Activated CD8-positive, alpha-beta memory T cell treated with anti-CD3 and anti-CD28 coated beads, Interleukin-2, amount 10 ng/mL, durations not matched to agents 7 days and 5 days (primary cell): ENCODE measurements around the gene DDX23. TPM values are rescaled to one million over a fixed set of nuclear protein-coding genes. Genes with fewer than 3 reads are reported as not detected.

ENCODE experiments used
- ATAC-seq: fragments of 150-1000 bp; cut with Tn5 transposase; one replicate; pipeline ENCODE4 v1.10.0; 2021; ENCODE audit warnings: moderate library complexity
- CTCF ChIA-PET: fragments of 350-600 bp; sonication (Branson Sonifier 250); formaldehyde crosslinking; loops from one replicate; lab custom pipeline; 2021; ENCODE audit warnings: antibody characterized with exemption; lab: Charles Lee
- DNase-seq: peaks from one replicate; pipeline ENCODE4 v3.0.0-alpha.2; 2020
- H3K27ac Mint-ChIP-seq: one replicate; pipeline ENCODE4 v1.8.0; 2021; ENCODE audit warnings: mild to moderate bottlenecking, mixed read lengths
- H3K27me3 Mint-ChIP-seq: one replicate; pipeline ENCODE4 v1.8.0; 2021; ENCODE audit warnings: mixed read lengths
- H3K36me3 Mint-ChIP-seq: one replicate; pipeline ENCODE4 v1.8.0; 2021; ENCODE audit warnings: mild to moderate bottlenecking, mixed read lengths
- H3K4me1 Mint-ChIP-seq: one replicate; pipeline ENCODE4 v1.8.0; 2021; ENCODE audit warnings: mixed read lengths
- H3K4me3 Mint-ChIP-seq: one replicate; pipeline ENCODE4 v1.8.0; 2021; ENCODE audit warnings: mild to moderate bottlenecking, moderate library complexity, mixed read lengths
- H3K9me3 Mint-ChIP-seq: one replicate; pipeline ENCODE4 v1.8.0; 2022; ENCODE audit warnings: low read depth, mixed read lengths
- total RNA-seq, 2 experiments: library from RNA; stranded (reverse); gene quantifications; one replicate each; pipeline ENCODE4 v1.2.3, GENCODE V29; 2021

DDX23 gene
- total RNA-seq: 100 to 1,000 TPM; 146 to 157 TPM

- H3K9me3 Mint-ChIP-seq: no peaks in the 10 kb centered on the region
- DNase-seq (peak; percentile 97), ATAC-seq (peak; percentile 94)
- H3K4me3 Mint-ChIP-seq: peak within 1 kb of the TSS; percentile 96
- H3K36me3 Mint-ChIP-seq: peaks cover 16% of the 10 kb centered on the region
- peaks cover 33% of the 10 kb centered on the region for H3K4me1 Mint-ChIP-seq
- H3K27me3 Mint-ChIP-seq: no peaks in the 10 kb centered on the region
- CTCF ChIA-PET: interaction anchor here (0.7 to 12.7 kb wide), 39 partner anchors 9 to 414 kb away, joined by 3 to 211 read pairs (median 6); partner anchors contain the start of genes ARF3, DDN, FKBP11 and PRKAG1
- H3K27ac Mint-ChIP-seq: peak within 1 kb of the TSS; percentile 97
Observed at GRCh38 chr12:48851883-48852733, at the start of gene DDX23. TSS of gene DDX23 (minus strand) at chr12:48852163. CDS start at chr12:48845782, 6,381 bp downstream.

- Mint-ChIP-seq H3K9me3 (no peaks in the 10 kb centered on the region), H3K27ac (no peak overlapping the region)
- CTCF ChIA-PET: interaction anchor here (0.8 to 8.3 kb wide), 12 partner anchors 10 to 95 kb away, joined by 3 to 82 read pairs (median 5); partner anchors contain the start of genes DDX23, RND1 and WNT1
Observed at GRCh38 chr12:48901278-48901677, 49.3 kb upstream of the DDX23 start.

DNA sequence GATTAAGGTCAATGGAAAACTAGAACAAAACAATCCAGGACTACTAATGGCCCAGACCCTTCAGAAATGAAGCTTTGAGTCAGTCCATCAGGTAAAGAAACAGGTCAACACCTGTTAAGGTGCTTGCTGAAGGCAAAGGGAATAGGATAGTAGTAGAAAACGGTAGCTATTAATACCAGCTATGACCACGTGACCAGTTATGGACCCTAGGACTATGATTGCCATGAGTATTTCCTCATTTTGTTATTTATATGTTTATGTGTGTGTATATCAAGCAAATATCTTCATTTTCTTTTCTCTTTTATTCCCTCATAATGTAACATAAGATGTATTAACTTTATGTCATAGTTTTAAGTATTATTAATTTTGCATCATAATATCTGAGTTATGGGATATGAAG lies 47.7 kb upstream of the DDX23 start:
- Mint-ChIP-seq H3K4me3 (no peak overlapping the region), H3K36me3 (no peaks in the 10 kb centered on the region), H3K9me3 (no peaks in the 10 kb centered on the region), H3K27me3 (peaks cover 16% of the 10 kb centered on the region), H3K4me1 (peaks cover 18% of the 10 kb centered on the region), H3K27ac (no peak overlapping the region)
- DNase-seq (no peak), ATAC-seq (no peak)
- CTCF ChIA-PET: interaction anchor here (0.6 to 8.3 kb wide), 7 partner anchors 9 to 89 kb away, joined by 3 to 82 read pairs (median 9); partner anchors contain the start of genes DDX23 and RND1

More at GRCh38 chr12:48901278-48901677, 49.3 kb upstream of the DDX23 start:
- ATAC-seq: peak; percentile 84
- peaks cover 21% of the 10 kb centered on the region for H3K27me3 Mint-ChIP-seq
- peak; percentile 60 for DNase-seq
- peaks cover 19% of the 10 kb centered on the region for H3K4me1 Mint-ChIP-seq
- no peak overlapping the region for H3K4me3 Mint-ChIP-seq
- H3K36me3 Mint-ChIP-seq: no peaks in the 10 kb centered on the region

GRCh38 chr12:48894271-48894670 lies 42.3 kb upstream of the DDX23 start:
- Mint-ChIP-seq H3K27ac (no peak overlapping the region), H3K27me3 (peaks cover 33% of the 10 kb centered on the region), H3K4me3 (no peak overlapping the region), H3K9me3 (no peaks in the 10 kb centered on the region), H3K36me3 (no peaks in the 10 kb centered on the region), H3K4me1 (peaks cover 8% of the 10 kb centered on the region)
- CTCF ChIA-PET: interaction anchor here (0.6 to 3.3 kb wide), 5 partner anchors 41 to 94 kb away, joined by 3 to 16 read pairs (median 3); partner anchors contain the start of gene DDX23
- DNase-seq: no peak
- ATAC-seq: no peak

- Mint-ChIP-seq H3K27ac (no peak overlapping the region), H3K9me3 (no peaks in the 10 kb centered on the region), H3K4me3 (peak overlapping the region; percentile 7)
Observed at GRCh38 chr12:48890657-48891418, 38.9 kb upstream of the DDX23 start.

GRCh38 chr12:48889679-48890078 lies 37.7 kb upstream of the DDX23 start:
- no peak overlapping the region for H3K27ac Mint-ChIP-seq
- ATAC-seq: no peak

More at GRCh38 chr12:48890657-48891418, 38.9 kb upstream of the DDX23 start:
- CTCF ChIA-PET: interaction anchor here (0.6 to 10.5 kb wide), 37 partner anchors 9 to 197 kb away, joined by 3 to 211 read pairs (median 4); partner anchors contain the start of genes ARF3, DDX23, FKBP11 and RND1
- ATAC-seq: peak; percentile 100
- H3K36me3 Mint-ChIP-seq: no peaks in the 10 kb centered on the region
- H3K4me1 Mint-ChIP-seq: peaks cover 10% of the 10 kb centered on the region
- peaks cover 17% of the 10 kb centered on the region for H3K27me3 Mint-ChIP-seq
- peak; percentile 81 for DNase-seq

DNA sequence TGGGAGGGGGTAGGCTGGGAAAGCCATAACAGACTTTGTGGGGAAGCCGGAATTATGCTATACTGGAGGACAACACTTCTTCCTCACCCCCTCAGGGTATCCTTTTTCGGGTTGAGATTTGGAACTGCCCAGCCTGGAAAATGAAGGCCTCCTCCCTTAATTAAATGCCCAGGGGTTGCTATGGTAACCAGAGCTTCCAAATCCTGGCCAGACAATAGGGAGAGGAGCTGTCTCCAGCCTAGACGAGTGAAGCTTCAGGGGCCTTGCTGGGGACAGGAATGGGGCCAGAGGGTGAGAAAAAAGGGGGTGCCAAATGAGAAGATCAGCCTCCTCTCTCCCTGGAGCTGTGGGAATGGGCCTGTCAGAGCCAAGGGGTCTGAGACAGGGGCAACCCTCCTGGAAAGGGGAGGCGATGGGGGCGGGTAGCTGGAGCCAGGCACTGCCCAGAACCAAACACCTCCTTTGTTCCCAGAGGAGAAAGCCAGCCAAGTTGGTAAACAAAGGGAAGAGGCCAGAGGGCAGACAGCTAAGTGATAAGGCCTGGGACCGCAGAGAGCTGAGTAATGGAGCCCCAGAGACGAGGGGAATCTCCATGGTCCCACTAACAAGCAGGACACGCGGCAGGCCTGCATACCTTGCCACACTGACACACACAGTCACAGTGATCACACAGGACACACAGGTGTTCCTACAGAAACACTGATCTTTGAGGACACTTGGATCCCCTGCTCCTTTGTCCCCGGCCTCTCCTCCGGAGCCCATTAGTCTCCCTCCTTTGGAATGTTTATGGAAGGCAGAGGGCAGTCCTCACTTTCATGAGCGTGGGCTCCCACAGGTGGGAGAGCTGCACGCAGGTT lies 31.6 kb upstream of the DDX23 start:
- H3K4me3 Mint-ChIP-seq: no peak overlapping the region
- CTCF ChIA-PET: interaction anchor here (0.9 to 10.5 kb wide), 6 partner anchors 18 to 132 kb away, joined by 3 to 211 read pairs (median 5); partner anchors contain the start of genes DDX23 and RND1
- no peaks in the 10 kb centered on the region for H3K9me3 Mint-ChIP-seq
- no peaks in the 10 kb centered on the region for H3K36me3 Mint-ChIP-seq
- no peak overlapping the region for H3K27ac Mint-ChIP-seq
- ATAC-seq: no peak
- peaks cover 37% of the 10 kb centered on the region for H3K27me3 Mint-ChIP-seq
- no peak for DNase-seq
- H3K4me1 Mint-ChIP-seq: peaks cover 7% of the 10 kb centered on the region

More at GRCh38 chr12:48889679-48890078, 37.7 kb upstream of the DDX23 start:
- H3K27me3 Mint-ChIP-seq: peaks cover 17% of the 10 kb centered on the region
- H3K4me3 Mint-ChIP-seq: no peak overlapping the region
- H3K4me1 Mint-ChIP-seq: peaks cover 10% of the 10 kb centered on the region
- no peak for DNase-seq
- CTCF ChIA-PET: interaction anchor here (0.9 to 10.5 kb wide), 23 partner anchors 8 to 136 kb away, joined by 3 to 211 read pairs (median 8); partner anchors contain the start of genes ARF3, DDX23, FKBP11 and RND1
- H3K9me3 Mint-ChIP-seq: no peaks in the 10 kb centered on the region
- H3K36me3 Mint-ChIP-seq: no peaks in the 10 kb centered on the region

DNA sequence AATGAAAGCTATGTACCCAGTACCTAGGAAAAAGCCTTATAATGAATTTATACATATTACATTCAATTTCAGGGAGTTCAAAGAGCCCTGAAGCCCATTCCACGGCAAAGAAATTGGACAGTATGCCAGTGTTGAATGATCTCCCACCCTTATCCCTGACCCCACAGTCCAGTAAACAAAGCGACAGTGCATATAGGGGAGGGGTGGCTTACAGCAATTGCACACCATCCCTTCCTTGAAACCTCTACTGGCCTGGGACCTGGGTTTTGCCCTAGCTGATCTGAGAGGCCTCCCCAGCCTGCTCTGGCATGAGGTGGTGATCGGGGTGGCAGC lies 31.0 kb upstream of the DDX23 start:
- Mint-ChIP-seq H3K4me3 (no peak overlapping the region), H3K9me3 (no peaks in the 10 kb centered on the region), H3K27me3 (peaks cover 37% of the 10 kb centered on the region), H3K4me1 (peaks cover 7% of the 10 kb centered on the region), H3K36me3 (no peaks in the 10 kb centered on the region), H3K27ac (no peak overlapping the region)
- CTCF ChIA-PET: interaction anchor here (0.9 to 10.5 kb wide), 6 partner anchors 17 to 133 kb away, joined by 3 to 211 read pairs (median 5); partner anchors contain the start of genes DDX23 and RND1
- DNase-seq: no peak
- no peak for ATAC-seq

GRCh38 chr12:48882315-48882687 lies 30.3 kb upstream of the DDX23 start:
- Mint-ChIP-seq H3K27me3 (peaks cover 37% of the 10 kb centered on the region), H3K36me3 (no peaks in the 10 kb centered on the region), H3K9me3 (no peaks in the 10 kb centered on the region), H3K4me1 (peaks cover 7% of the 10 kb centered on the region), H3K27ac (no peak overlapping the region), H3K4me3 (no peak overlapping the region)
- ATAC-seq: no peak
- CTCF ChIA-PET: interaction anchor here (1.1 to 10.5 kb wide), 6 partner anchors 9 to 133 kb away, joined by 4 to 211 read pairs (median 7); partner anchors contain the start of genes DDX23 and RND1
- DNase-seq: no peak

DNA sequence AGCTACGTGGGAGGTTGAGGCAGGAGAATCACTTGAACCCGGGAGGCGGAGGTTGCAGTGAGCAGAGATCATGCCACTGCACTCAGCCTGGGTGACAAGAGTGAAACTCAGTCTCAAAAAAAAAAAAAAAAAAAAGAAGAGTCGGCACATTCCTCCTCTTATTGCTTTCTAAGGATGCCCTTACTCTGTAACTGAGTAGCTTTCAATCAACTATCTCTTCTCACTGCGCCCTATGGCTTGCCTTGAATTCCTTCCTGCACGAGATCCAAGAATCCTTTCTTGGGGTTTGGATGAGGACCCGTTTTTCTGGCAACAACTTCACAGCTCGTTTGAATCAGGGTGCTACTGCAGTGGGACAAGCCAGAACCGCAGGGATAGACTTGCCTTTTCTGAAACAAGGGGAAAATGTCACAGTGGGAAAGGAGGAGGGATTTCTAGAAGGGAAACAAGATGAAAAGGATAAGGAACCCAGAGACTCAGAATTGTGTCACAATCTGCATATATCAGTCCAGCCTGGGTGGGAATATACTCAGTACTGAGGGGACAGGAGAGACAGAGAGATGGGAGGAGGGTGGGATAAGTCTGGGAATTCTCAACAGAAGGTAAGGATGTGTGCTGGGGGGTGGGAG lies 29.8 kb upstream of the DDX23 start:
- peaks cover 37% of the 10 kb centered on the region for H3K27me3 Mint-ChIP-seq
- H3K36me3 Mint-ChIP-seq: no peaks in the 10 kb centered on the region
- peaks cover 7% of the 10 kb centered on the region for H3K4me1 Mint-ChIP-seq
- no peak overlapping the region for H3K4me3 Mint-ChIP-seq
- no peak for ATAC-seq
- CTCF ChIA-PET: interaction anchor here (0.8 to 2.7 kb wide), 7 partner anchors 8 to 106 kb away, joined by 3 to 13 read pairs (median 4); partner anchors contain the start of gene RND1
- no peaks in the 10 kb centered on the region for H3K9me3 Mint-ChIP-seq
- H3K27ac Mint-ChIP-seq: no peak overlapping the region
- no peak for DNase-seq

DNA sequence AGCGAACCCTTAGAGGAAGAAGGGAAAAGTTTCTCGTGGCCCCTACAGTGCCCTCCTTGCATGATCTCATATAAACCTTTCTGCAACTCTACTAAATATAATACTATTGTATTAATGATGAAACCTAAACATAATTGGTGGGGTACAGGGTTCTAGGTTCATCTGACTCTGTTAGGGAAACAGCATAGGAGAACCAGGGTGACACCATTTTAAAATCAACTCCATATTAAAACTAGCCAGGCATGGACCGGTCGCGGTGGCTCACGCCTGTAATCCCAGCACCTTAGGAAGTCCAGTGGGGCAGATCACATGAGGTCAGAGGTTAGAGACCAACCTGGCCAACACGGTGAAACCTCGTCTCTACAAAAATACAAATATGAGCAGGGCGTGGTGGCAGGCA lies 28.7 kb upstream of the DDX23 start:
- H3K36me3 Mint-ChIP-seq: no peaks in the 10 kb centered on the region
- H3K27me3 Mint-ChIP-seq: peaks cover 37% of the 10 kb centered on the region
- H3K4me1 Mint-ChIP-seq: peaks cover 5% of the 10 kb centered on the region
- CTCF ChIA-PET: interaction anchor here (0.9 to 1.6 kb wide), 8 partner anchors 9 to 107 kb away, joined by 3 to 13 read pairs (median 4); no protein-coding TSS in a partner anchor
- no peak for ATAC-seq
- H3K27ac Mint-ChIP-seq: no peak overlapping the region
- no peak for DNase-seq
- H3K4me3 Mint-ChIP-seq: no peak overlapping the region
- H3K9me3 Mint-ChIP-seq: no peaks in the 10 kb centered on the region
